Tibial nerve (tissue), 4 donors: ENCODE data around the gene FOXB2. TPM values are rescaled to one million over a fixed set of nuclear protein-coding genes. Genes with fewer than 3 reads are reported as not detected.

Experiments
- DNase-seq, 2 donors: peaks; one replicate each; pipeline ENCODE4 v3.0.0-alpha.2; 2019; ENCODE audit warnings: low spot score in 2 of 2
- H3K27ac ChIP-seq, 4 donors: fragments of 200-600 bp; sonication (generic) in 3 of 4; one replicate each; pipeline ENCODE4 v1.5.1; 2017 to 2019; ENCODE audit warnings: mild to moderate bottlenecking in 1 of 4
- H3K27me3 ChIP-seq, 2 donors: fragments of 200-600 bp; sonication (generic) in 1 of 2; one replicate each; pipeline versions ENCODE4 v1.5.1 to v1.6.0; 2017 to 2019
- H3K36me3 ChIP-seq, 3 donors: fragments of 200-600 bp; sonication (generic); one replicate each; pipeline ENCODE4 v1.5.1; 2018 to 2019
- H3K4me1 ChIP-seq, 4 donors: fragments of 200-600 bp; sonication (generic) in 3 of 4; one replicate each; pipeline ENCODE4 v1.5.1; 2017 to 2019
- H3K4me3 ChIP-seq, 4 donors: fragments of 200-600 bp; sonication (generic) in 3 of 4; one replicate each; pipeline ENCODE4 v1.5.1; 2017 to 2019; ENCODE audit warnings: mild to moderate bottlenecking in 1 of 4, moderate library complexity in 1 of 4
- H3K9me3 ChIP-seq, 4 donors: fragments of 200-600 bp; sonication (generic) in 3 of 4; one replicate each; pipeline ENCODE4 v1.5.1; 2017 to 2019
- EP300 ChIP-seq, 2 donors: sonication (generic); formaldehyde crosslinking; IDR thresholded peaks; one replicate each; pipeline ENCODE4 v1.6.1; 2017; ENCODE audit warnings: antibody characterized with exemption in 2 of 2, mild to moderate bottlenecking in 1 of 2
- POLR2A ChIP-seq, 2 donors: fragments of 450-650 bp; IDR thresholded peaks; one replicate each; pipeline ENCODE4 v1.6.1; 2017; ENCODE audit warnings: antibody characterized with exemption in 2 of 2, mild to moderate bottlenecking in 2 of 2, moderate library complexity in 2 of 2
- WGBS, 2 donors: methylation state at CpG; one replicate each; pipeline ENCODE4 v1.1.5; 2018; 5-methylcytosine and 5-hydroxymethylcytosine counted together
- total RNA-seq, 4 donors: library from RNA; depleted of rRNA; stranded (reverse); fragments of >200 nt; gene quantifications; one replicate each; pipeline ENCODE4 v1.1.0, GENCODE V29; 2016
- TF ChIP-seq, protein P1 (sequence below), 5 experiments: fragments of 200-600 bp in 3 of 5; fragments of 450-650 bp in 2 of 5; sonication (generic) in 3 of 5; IDR thresholded peaks; one replicate each; pipeline ENCODE4 v1.5.1; 2016 to 2019; ENCODE audit warnings: antibody characterized with exemption in 5 of 5, mild to moderate bottlenecking in 3 of 5, moderate library complexity in 2 of 5

Gene FOXB2
- total RNA-seq, 4 donors from 2014 or later: not detected

DNA sequence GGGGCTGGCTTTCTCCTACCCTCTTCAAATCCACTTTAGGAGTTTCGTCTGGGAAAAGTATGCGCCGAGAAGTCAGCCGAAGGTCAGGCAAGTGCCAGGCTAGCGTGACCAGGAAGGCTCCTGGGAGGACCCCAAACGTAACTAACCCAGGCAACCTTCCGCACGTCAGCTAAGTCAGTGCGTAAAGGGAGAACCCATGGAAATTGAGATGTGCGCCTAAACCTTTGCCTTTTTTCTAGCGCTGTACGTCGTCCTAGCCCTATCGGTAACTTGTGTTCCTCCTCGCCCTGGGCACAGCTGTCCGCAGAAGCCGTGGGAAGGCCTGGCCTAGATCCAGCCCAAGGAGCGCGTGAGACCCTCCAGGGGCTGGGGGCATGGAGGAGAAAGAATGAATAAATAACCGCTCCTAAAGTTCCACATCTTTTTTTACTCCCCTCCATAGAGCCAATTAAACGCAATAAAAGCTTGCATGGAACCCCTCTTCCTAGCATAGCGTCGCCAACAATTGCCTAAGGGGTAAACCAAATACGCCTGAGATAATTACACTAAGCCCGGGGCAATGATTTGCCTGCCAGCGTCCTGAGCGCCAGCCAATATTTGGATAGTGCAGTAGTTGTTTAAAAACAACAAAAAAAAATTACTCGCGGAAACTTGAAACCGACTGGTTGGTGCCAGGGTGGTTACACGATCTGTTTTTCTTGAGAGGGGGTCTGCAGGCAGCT, 4.0 kb upstream of the FOXB2 start:
- DNase-seq: no peak
- Histone ChIP-seq H3K4me3 (no peak overlapping the region), H3K27ac (no peak overlapping the region), H3K36me3 (no peaks in the 10 kb centered on the region), H3K4me1 (peaks cover 0 to 78% (median 8%) of the 10 kb centered on the region in 4 donors), H3K9me3 (no peaks in the 10 kb centered on the region), H3K27me3 (peaks cover 13 to 99% of the 10 kb centered on the region in 2 donors)
- TF ChIP-seq, protein P1, sequence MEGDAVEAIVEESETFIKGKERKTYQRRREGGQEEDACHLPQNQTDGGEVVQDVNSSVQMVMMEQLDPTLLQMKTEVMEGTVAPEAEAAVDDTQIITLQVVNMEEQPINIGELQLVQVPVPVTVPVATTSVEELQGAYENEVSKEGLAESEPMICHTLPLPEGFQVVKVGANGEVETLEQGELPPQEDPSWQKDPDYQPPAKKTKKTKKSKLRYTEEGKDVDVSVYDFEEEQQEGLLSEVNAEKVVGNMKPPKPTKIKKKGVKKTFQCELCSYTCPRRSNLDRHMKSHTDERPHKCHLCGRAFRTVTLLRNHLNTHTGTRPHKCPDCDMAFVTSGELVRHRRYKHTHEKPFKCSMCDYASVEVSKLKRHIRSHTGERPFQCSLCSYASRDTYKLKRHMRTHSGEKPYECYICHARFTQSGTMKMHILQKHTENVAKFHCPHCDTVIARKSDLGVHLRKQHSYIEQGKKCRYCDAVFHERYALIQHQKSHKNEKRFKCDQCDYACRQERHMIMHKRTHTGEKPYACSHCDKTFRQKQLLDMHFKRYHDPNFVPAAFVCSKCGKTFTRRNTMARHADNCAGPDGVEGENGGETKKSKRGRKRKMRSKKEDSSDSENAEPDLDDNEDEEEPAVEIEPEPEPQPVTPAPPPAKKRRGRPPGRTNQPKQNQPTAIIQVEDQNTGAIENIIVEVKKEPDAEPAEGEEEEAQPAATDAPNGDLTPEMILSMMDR (IDR thresholded peaks at IDR 0.05): no peak
- TF ChIP-seq POLR2A (IDR thresholded peaks at IDR 0.05) (no peak), EP300 (IDR thresholded peaks at IDR 0.05) (no peak)
- 5 to 6% methylated on average over 31 of the region's 31 CpGs for WGBS, 2 donors

- TF ChIP-seq, protein P1 (IDR thresholded peaks at IDR 0.05): no peak
- TF ChIP-seq POLR2A (IDR thresholded peaks at IDR 0.05) (no peak), EP300 (IDR thresholded peaks at IDR 0.05) (no peak)
- H3K27ac ChIP-seq: no peak overlapping the region
- 2 to 3% methylated on average over 8 to 14 of the region's 37 CpGs for WGBS, 2 donors
- no peaks in the 10 kb centered on the region for H3K9me3 ChIP-seq
- no peak for DNase-seq
- no peaks in the 10 kb centered on the region for H3K36me3 ChIP-seq
- H3K4me1 ChIP-seq: peaks cover 0 to 84% (median 10%) of the 10 kb centered on the region in 4 donors
- H3K4me3 ChIP-seq: no peak overlapping the region
- H3K27me3 ChIP-seq: peaks cover 17 to 99% of the 10 kb centered on the region in 2 donors
These were observed 3.3 kb upstream of the FOXB2 start for GRCh38 chr9:77016121-77016525.

GRCh38 chr9:77016526-77017504, 2.6 kb upstream of the FOXB2 start:
- no peaks in the 10 kb centered on the region for H3K36me3 ChIP-seq
- no peak overlapping the region for H3K27ac ChIP-seq
- no peaks in the 10 kb centered on the region for H3K9me3 ChIP-seq
- no peak overlapping the region for H3K4me3 ChIP-seq
- TF ChIP-seq, protein P1 (IDR thresholded peaks at IDR 0.05): no peak
- no peak for TF ChIP-seq POLR2A (IDR thresholded peaks at IDR 0.05)
- TF ChIP-seq EP300 (IDR thresholded peaks at IDR 0.05): no peak
- DNase-seq: no peak
- H3K27me3 ChIP-seq: peaks cover 16 to 99% of the 10 kb centered on the region in 2 donors
- 5 to 12% methylated on average over 35 to 47 of the region's 47 CpGs for WGBS, 2 donors
- H3K4me1 ChIP-seq: peaks cover 0 to 88% (median 13%) of the 10 kb centered on the region in 4 donors

DNA sequence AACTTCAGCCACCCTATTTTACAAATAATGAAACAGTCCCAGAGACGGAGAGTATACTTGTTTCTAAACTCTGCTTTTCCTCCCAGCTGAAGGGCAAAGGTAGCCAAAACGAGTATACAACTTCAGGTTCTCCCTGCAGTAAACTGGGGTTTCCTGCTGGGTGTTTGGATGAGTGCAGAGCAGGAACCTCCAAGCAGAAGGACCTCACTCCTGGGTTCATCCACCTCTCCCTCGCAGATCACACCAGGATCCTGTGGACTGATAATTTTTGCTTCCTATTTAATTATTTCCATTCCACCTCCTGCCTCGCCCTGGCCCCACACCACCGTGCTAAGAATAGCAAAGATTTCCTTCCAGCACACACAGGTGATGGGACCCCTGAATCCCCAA, 2.0 kb upstream of the FOXB2 start:
- DNase-seq: no peak
- Histone ChIP-seq H3K36me3 (no peaks in the 10 kb centered on the region), H3K4me1 (peaks cover 0 to 86% (median 15%) of the 10 kb centered on the region in 4 donors), H3K9me3 (no peaks in the 10 kb centered on the region), H3K4me3 (no peak overlapping the region), H3K27me3 (peaks cover 12 to 99% of the 10 kb centered on the region in 2 donors), H3K27ac (no peak overlapping the region)
- TF ChIP-seq, protein P1 (IDR thresholded peaks at IDR 0.05): no peak
- TF ChIP-seq POLR2A (IDR thresholded peaks at IDR 0.05) (no peak), EP300 (IDR thresholded peaks at IDR 0.05) (no peak)
- WGBS, 2 donors: 14 to 24% methylated on average over 5 of the region's 5 CpGs
